ENCODE data around the gene PBRM1. TPM values are rescaled to one million over a fixed set of nuclear protein-coding genes. Genes with fewer than 3 reads are reported as not detected.

PBRM1 gene
- total RNA-seq, 1 donor from 2014 or later: 192 TPM

- no peak for DNase-seq
- TF ChIP-seq CTCF (IDR thresholded peaks at IDR 0.05; ENCODE audit: partially characterized antibody, unreplicated experiment): no peak
- Mint-ChIP-seq H3K4me3 (ENCODE audit: unreplicated experiment) (peak overlapping the region; percentile 97), H3K4me1 (ENCODE audit: low read depth, unreplicated experiment) (peaks cover 12% of the 10 kb centered on the region), H3K27ac (ENCODE audit: unreplicated experiment) (peak overlapping the region; percentile 87), H3K36me3 (ENCODE audit: unreplicated experiment) (no peaks in the 10 kb centered on the region), H3K9me3 (ENCODE audit: unreplicated experiment) (peaks cover 7% of the 10 kb centered on the region), H3K27me3 (ENCODE audit: unreplicated experiment) (peaks cover 5% of the 10 kb centered on the region)
Observed at GRCh38 chr3:52704611-52705437, 19.1 kb upstream of the PBRM1 start.

GRCh38 chr3:52703341-52703740 lies 17.6 kb upstream of the PBRM1 start:
- H3K4me3 Mint-ChIP-seq (ENCODE audit: unreplicated experiment): no peak overlapping the region
- TF ChIP-seq CTCF (IDR thresholded peaks at IDR 0.05; ENCODE audit: partially characterized antibody, unreplicated experiment): no peak
- no peak overlapping the region for H3K27ac Mint-ChIP-seq (ENCODE audit: unreplicated experiment)
- peaks cover 5% of the 10 kb centered on the region for H3K27me3 Mint-ChIP-seq (ENCODE audit: unreplicated experiment)
- DNase-seq: no peak
- H3K9me3 Mint-ChIP-seq (ENCODE audit: unreplicated experiment): peaks cover 7% of the 10 kb centered on the region
- H3K4me1 Mint-ChIP-seq (ENCODE audit: low read depth, unreplicated experiment): peaks cover 16% of the 10 kb centered on the region
- no peaks in the 10 kb centered on the region for H3K36me3 Mint-ChIP-seq (ENCODE audit: unreplicated experiment)

GRCh38 chr3:52697632-52697965 lies 11.9 kb upstream of the PBRM1 start:
- Mint-ChIP-seq H3K27ac (ENCODE audit: unreplicated experiment) (peak overlapping the region; percentile 34), H3K4me3 (ENCODE audit: unreplicated experiment) (no peak overlapping the region), H3K36me3 (ENCODE audit: unreplicated experiment) (no peaks in the 10 kb centered on the region)

DNA sequence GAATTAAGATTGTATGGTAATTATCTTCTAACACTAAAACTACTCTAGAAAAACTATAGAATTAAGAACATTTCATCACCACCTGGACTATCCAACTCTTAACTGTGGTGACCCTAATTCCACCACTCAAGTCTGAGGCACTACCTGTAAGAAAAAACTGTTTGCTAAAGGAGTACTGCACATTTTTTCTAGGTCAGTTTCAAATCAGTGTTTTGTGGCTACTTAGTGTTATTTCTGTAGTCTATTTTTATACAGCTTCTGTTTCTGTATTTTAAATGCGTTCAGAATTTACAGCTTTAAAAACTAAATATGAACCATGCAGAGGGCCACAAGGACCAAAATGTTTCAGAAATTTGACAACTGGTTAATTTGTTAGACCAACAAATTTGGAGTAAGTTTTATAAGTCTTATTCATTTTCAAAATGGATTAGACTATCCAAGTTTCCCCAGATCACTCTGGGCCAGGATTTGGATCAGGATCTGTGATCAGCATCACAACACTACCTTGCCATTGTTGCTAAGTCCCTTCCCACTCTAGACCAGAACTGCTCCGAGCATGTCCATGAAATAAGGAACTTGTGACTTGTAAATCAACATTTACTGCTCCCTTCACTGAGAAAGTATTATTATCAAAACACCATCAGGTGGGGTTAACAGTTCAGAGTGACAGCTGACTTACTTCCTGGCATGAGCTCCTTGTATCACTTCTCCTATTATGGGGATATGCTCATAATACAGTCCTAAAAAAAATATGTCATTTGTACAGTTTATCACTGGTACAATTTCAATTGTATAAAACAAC lies 11.3 kb upstream of the PBRM1 start:
- Mint-ChIP-seq H3K36me3 (ENCODE audit: unreplicated experiment) (no peaks in the 10 kb centered on the region), H3K4me3 (ENCODE audit: unreplicated experiment) (no peak overlapping the region), H3K4me1 (ENCODE audit: low read depth, unreplicated experiment) (peaks cover 11% of the 10 kb centered on the region), H3K27ac (ENCODE audit: unreplicated experiment) (peak overlapping the region; percentile 34), H3K27me3 (ENCODE audit: unreplicated experiment) (no peaks in the 10 kb centered on the region), H3K9me3 (ENCODE audit: unreplicated experiment) (no peaks in the 10 kb centered on the region)
- no peak for TF ChIP-seq CTCF (IDR thresholded peaks at IDR 0.05; ENCODE audit: partially characterized antibody, unreplicated experiment)
- no peak for DNase-seq

More at GRCh38 chr3:52697632-52697965, 11.9 kb upstream of the PBRM1 start:
- Mint-ChIP-seq H3K4me1 (ENCODE audit: low read depth, unreplicated experiment) (peaks cover 11% of the 10 kb centered on the region), H3K9me3 (ENCODE audit: unreplicated experiment) (no peaks in the 10 kb centered on the region), H3K27me3 (ENCODE audit: unreplicated experiment) (no peaks in the 10 kb centered on the region)
- no peak for TF ChIP-seq CTCF (IDR thresholded peaks at IDR 0.05; ENCODE audit: partially characterized antibody, unreplicated experiment)
- no peak for DNase-seq

All from glutamatergic neuron (in vitro differentiated cells).